Esophagus mucosa (tissue), 1 donor: Measurements from ENCODE around the gene SLC43A2. TPM values are rescaled to one million over a fixed set of nuclear protein-coding genes. Genes with fewer than 3 reads are reported as not detected.

Source experiments
- ATAC-seq: fragments of 200-7000 bp; cut with Tn5 transposase; one replicate; pipeline ENCODE4 v1.9.1; 2020
- total RNA-seq: library from RNA; stranded (reverse); gene quantifications from one replicate; pipeline ENCODE4 v1.2.4, GENCODE V29; 2023
- donor health status: DM: yes; HTN: yes; CAD: no.

The SLC43A2 gene
- total RNA-seq, 1 donor from 2014 or later: 3.6 TPM

- ATAC-seq: peak; percentile 77
Observed at GRCh38 chr17:1643293-1643998, 14.8 kb upstream of the SLC43A2 start.

- no peak for ATAC-seq
Observed at GRCh38 chr17:1641065-1641403, 12.4 kb upstream of the SLC43A2 start.

GRCh38 chr17:1640329-1641064 is 11.9 kb upstream of the SLC43A2 start:
- ATAC-seq: no peak

- ATAC-seq: no peak
Observed at GRCh38 chr17:1639549-1640180, 11.0 kb upstream of the SLC43A2 start.

- ATAC-seq: no peak
Observed at GRCh38 chr17:1638624-1639300, 10.1 kb upstream of the SLC43A2 start.

- ATAC-seq: no peak
Observed at GRCh38 chr17:1638171-1638590, 9.5 kb upstream of the SLC43A2 start.

GRCh38 chr17:1636732-1637285 is 8.2 kb upstream of the SLC43A2 start:
- ATAC-seq: no peak

GRCh38 chr17:1635675-1636465 is 7.2 kb upstream of the SLC43A2 start:
- ATAC-seq: no peak

GRCh38 chr17:1634841-1635650 is 6.4 kb upstream of the SLC43A2 start:
- ATAC-seq: no peak

GRCh38 chr17:1630662-1631061 is 2.0 kb upstream of the SLC43A2 start:
- no peak for ATAC-seq

GRCh38 chr17:1629504-1630310 is 1.1 kb upstream of the SLC43A2 start:
- ATAC-seq: peak; percentile 48

GRCh38 chr17:1628856-1629503 is 346 bp upstream of the SLC43A2 start:
- peak; percentile 68 for ATAC-seq

- ATAC-seq: peak; percentile 1
Observed at GRCh38 chr17:1627182-1627981, 1.3 kb downstream of the SLC43A2 start.

GRCh38 chr17:1626333-1626732 is 2.3 kb downstream of the SLC43A2 start:
- no peak for ATAC-seq

GRCh38 chr17:1625581-1625980 is 3.1 kb downstream of the SLC43A2 start:
- no peak for ATAC-seq

GRCh38 chr17:1625053-1625452 is 3.6 kb downstream of the SLC43A2 start:
- ATAC-seq: no peak

GRCh38 chr17:1624650-1625049 is 4.0 kb downstream of the SLC43A2 start:
- no peak for ATAC-seq

GRCh38 chr17:1623057-1623630 is 5.5 kb downstream of the SLC43A2 start:
- no peak for ATAC-seq
